T-cell (primary cell): ENCODE results near the gene GGT7. TPM values are rescaled to one million over a fixed set of nuclear protein-coding genes. Genes with fewer than 3 reads are reported as not detected.

Experiments
- ATAC-seq, 4 experiments: fragments of 200-7000 bp in 3 of 4; fragments of 150-1000 bp in 1 of 4; cut with Tn5 transposase; replicated peaks in 1 of 4; 1 replicate in 3 of 4; 2 replicates in 1 of 4; pipeline ENCODE4 v1.10.0; 2021; ENCODE audit warnings: moderate library complexity in 3 of 4, mild to moderate bottlenecking in 2 of 4, moderate number of reproducible peaks in 1 of 4
- CTCF ChIA-PET, 2 donors: fragments of 300-600 bp; sonication (Branson Sonifier 250); formaldehyde crosslinking; loops; one replicate each; lab custom pipeline; 2022; ENCODE audit warnings: antibody characterized with exemption in 2 of 2; lab: Charles Lee
- POLR2A ChIA-PET, 2 donors: fragments of 300-600 bp; sonication (Branson Sonifier 250); formaldehyde crosslinking; loops; one replicate each; lab custom pipeline; 2022; ENCODE audit warnings: antibody characterized with exemption in 2 of 2; lab: Charles Lee
- DNase-seq, 35 experiments: peaks; one replicate each; pipeline versions ENCODE4 v3.0.0 to v3.0.0-alpha.2; 2013 to 2023
- H3K27ac ChIP-seq: one replicate; pipeline ENCODE4 v1.5.1; 2013; ENCODE audit warnings: low read length
- H3K27me3 ChIP-seq, 2 experiments: replicated peaks in 1 of 2; 1 replicate in 1 of 2; 2 replicates in 1 of 2; pipeline versions ENCODE4 v1.6.1 to v1.7.0; 2013; ENCODE audit warnings: low read length in 1 of 2, mixed read lengths in 1 of 2; ENCODE audit not compliant: control insufficient read depth in 2 of 2, insufficient read depth in 2 of 2; ENCODE audit errors: extremely low read depth in 1 of 2
- H3K36me3 ChIP-seq, 2 donors: 1 replicate in 1 of 2; 2 replicates in 1 of 2; pipeline versions ENCODE4 v1.6.1 to v1.7.0; 2013; ENCODE audit warnings: low read length in 1 of 2; ENCODE audit not compliant: control insufficient read depth in 2 of 2, insufficient read depth in 1 of 2; ENCODE audit errors: extremely low read depth in 1 of 2
- H3K4me1 ChIP-seq, 2 experiments: 1 replicate in 1 of 2; 2 replicates in 1 of 2; pipeline versions ENCODE4 v1.6.1 to v1.7.0; 2013; ENCODE audit warnings: low read length in 2 of 2, mixed read lengths in 1 of 2; ENCODE audit not compliant: insufficient read depth in 2 of 2, control insufficient read depth in 1 of 2; ENCODE audit errors: extremely low read depth in 1 of 2
- H3K4me3 ChIP-seq, 2 donors: 1 replicate in 1 of 2; 2 replicates in 1 of 2; pipeline versions ENCODE4 v1.5.1 to v1.7.0; 2013; ENCODE audit warnings: mild to moderate bottlenecking in 2 of 2, low read length in 1 of 2, moderate library complexity in 1 of 2; ENCODE audit not compliant: control insufficient read depth in 1 of 2; ENCODE audit errors: extremely low read depth in 1 of 2
- H3K9me3 ChIP-seq: 2 replicates; pipeline ENCODE4 v1.7.0; 2013
- H3K27ac Mint-ChIP-seq, 2 donors: one replicate each; pipeline ENCODE4 v1.8.0; 2020 to 2021; ENCODE audit warnings: mild to moderate bottlenecking in 2 of 2, mixed read lengths in 2 of 2
- H3K27me3 Mint-ChIP-seq, 2 donors: one replicate each; pipeline ENCODE4 v1.8.0; 2021 to 2022; ENCODE audit warnings: mixed read lengths in 2 of 2
- H3K36me3 Mint-ChIP-seq: one replicate; pipeline ENCODE4 v1.8.0; 2021; ENCODE audit warnings: mixed read lengths
- H3K4me1 Mint-ChIP-seq, 3 donors: one replicate each; pipeline ENCODE4 v1.8.0; 2020 to 2022; ENCODE audit warnings: mixed read lengths in 3 of 3, mild to moderate bottlenecking in 1 of 3
- H3K4me3 Mint-ChIP-seq, 3 donors: one replicate each; pipeline ENCODE4 v1.8.0; 2020 to 2022; ENCODE audit warnings: mild to moderate bottlenecking in 3 of 3, mixed read lengths in 3 of 3, moderate library complexity in 3 of 3
- H3K9me3 Mint-ChIP-seq, 3 donors: one replicate each; pipeline ENCODE4 v1.8.0; 2020 to 2022; ENCODE audit warnings: mixed read lengths in 3 of 3
- WGBS: methylation state at CpG from one replicate; pipeline ENCODE4 v1.1.5; 2013; ENCODE audit warnings: missing lambda C conversion rate; ENCODE audit not compliant: insufficient coverage; 5-methylcytosine and 5-hydroxymethylcytosine counted together
- total RNA-seq, 35 experiments: library from RNA in 6 of 35; stranded (reverse) in 6 of 35; fragments of 120-200 nt in 1 of 35; gene quantifications; one replicate each; pipeline versions ENCODE4 v1.2.1 to v1.2.4 and lab custom pipeline; 2013 to 2026

The GGT7 gene, protein sequence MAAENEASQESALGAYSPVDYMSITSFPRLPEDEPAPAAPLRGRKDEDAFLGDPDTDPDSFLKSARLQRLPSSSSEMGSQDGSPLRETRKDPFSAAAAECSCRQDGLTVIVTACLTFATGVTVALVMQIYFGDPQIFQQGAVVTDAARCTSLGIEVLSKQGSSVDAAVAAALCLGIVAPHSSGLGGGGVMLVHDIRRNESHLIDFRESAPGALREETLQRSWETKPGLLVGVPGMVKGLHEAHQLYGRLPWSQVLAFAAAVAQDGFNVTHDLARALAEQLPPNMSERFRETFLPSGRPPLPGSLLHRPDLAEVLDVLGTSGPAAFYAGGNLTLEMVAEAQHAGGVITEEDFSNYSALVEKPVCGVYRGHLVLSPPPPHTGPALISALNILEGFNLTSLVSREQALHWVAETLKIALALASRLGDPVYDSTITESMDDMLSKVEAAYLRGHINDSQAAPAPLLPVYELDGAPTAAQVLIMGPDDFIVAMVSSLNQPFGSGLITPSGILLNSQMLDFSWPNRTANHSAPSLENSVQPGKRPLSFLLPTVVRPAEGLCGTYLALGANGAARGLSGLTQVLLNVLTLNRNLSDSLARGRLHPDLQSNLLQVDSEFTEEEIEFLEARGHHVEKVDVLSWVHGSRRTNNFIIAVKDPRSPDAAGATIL
- total RNA-seq (10 to 100 TPM; 31.5 to 47.0 (median 38.1) TPM), total RNA-seq (lab: John Stamatoyannopoulos, UW) (8.0 to 55.3 (median 29.3) reads per million in 29 experiments)
- total RNA-seq (2013), result 10.0 TPM

DNA sequence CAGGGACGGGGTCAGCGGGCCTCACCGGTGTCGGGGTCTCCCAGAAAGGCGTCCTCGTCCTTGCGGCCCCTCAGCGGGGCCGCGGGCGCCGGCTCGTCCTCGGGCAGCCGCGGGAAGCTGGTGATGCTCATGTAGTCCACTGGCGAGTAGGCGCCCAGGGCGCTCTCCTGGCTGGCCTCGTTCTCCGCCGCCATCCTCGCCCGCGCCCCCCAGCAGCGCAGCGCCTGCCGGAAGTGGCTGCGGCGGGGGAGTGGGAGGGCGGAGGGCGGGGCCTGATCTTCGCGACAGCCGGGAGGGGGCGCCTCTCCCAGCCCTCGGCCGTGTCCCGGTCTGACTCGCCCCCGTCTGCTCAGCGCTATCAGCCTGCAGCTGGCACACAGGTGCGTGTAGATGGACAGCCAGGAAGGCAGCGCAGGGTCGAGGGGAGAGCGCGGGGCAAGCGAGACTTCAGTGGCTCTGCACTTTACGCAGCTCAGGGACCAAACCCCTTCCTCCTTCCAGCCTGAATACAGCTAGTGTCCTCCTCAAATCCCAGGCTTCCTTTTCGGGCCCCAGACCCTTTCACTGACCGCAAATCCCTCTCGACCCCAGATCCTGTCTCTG is at the start of gene GGT7:
GGT7 (minus strand) TSS at position 235 of the 603 bp plus-strand sequence; CDS start at position 194, 41 bp downstream.
- peak; percentile 68 to 92 (median 83) for DNase-seq
- no peaks in the 10 kb centered on the region for H3K27me3 Mint-ChIP-seq
- ChIA-PET CTCF (interaction anchor here (0.6 to 0.7 kb wide), 3 partner anchors 38 to 272 kb away, joined by 3 to 7 read pairs (median 4); no protein-coding TSS in a partner anchor), POLR2A (no interaction called here)
- no peaks in the 10 kb centered on the region for H3K36me3 Mint-ChIP-seq
- Histone ChIP-seq H3K27me3 (peaks cover 0 to 5% of the 10 kb centered on the region in 2 experiments), H3K36me3 (no peaks in the 10 kb centered on the region), H3K4me1 (peaks cover 14 to 48% of the 10 kb centered on the region in 2 experiments), H3K27ac (peak within 1 kb of the TSS; percentile 49), H3K9me3 (no peaks in the 10 kb centered on the region), H3K4me3 (peak within 1 kb of the TSS; percentile 51 to 70)
- peak within 1 kb of the TSS; percentile 87 to 88 for H3K27ac Mint-ChIP-seq
- peaks cover 70 to 72% (median 72%) of the 10 kb centered on the region in 3 donors for H3K4me1 Mint-ChIP-seq
- ATAC-seq, result peak; percentile 71 to 75 (median 73)
- H3K9me3 Mint-ChIP-seq, result no peaks in the 10 kb centered on the region
- 1% methylated on average over 52 of the region's 52 CpGs for WGBS
- H3K4me3 Mint-ChIP-seq, result peak within 1 kb of the TSS; percentile 79 to 90 (median 89)

GRCh38 chr20:34921436-34921835 is 48.8 kb upstream of the GGT7 start:
- no peaks in the 10 kb centered on the region for H3K27me3 ChIP-seq
- DNase-seq (no peak), ATAC-seq (no peak)
- no peaks in the 10 kb centered on the region for H3K9me3 ChIP-seq
- H3K4me3 ChIP-seq, result no peak overlapping the region
- peaks cover 8 to 12% of the 10 kb centered on the region in 2 donors for H3K36me3 ChIP-seq
- WGBS, result no CpG with 5 or more reads among the region's 3 CpGs
- Mint-ChIP-seq H3K4me3 (no peak overlapping the region), H3K4me1 (peaks cover 22 to 31% (median 30%) of the 10 kb centered on the region in 3 donors), H3K36me3 (peaks cover 32% of the 10 kb centered on the region), H3K9me3 (no peaks in the 10 kb centered on the region), H3K27ac (no peak overlapping the region), H3K27me3 (no peaks in the 10 kb centered on the region)
- ChIA-PET POLR2A (no interaction called here), CTCF (no interaction called here)
- H3K27ac ChIP-seq, result no peak overlapping the region
- peaks cover 0 to 17% of the 10 kb centered on the region in 2 experiments for H3K4me1 ChIP-seq

- POLR2A ChIA-PET, result interaction anchor here in 1 of 2 donors (0.8 kb wide), 1 partner anchor 26 kb away, joined by 6 read pairs; no protein-coding TSS in a partner anchor
Observed at GRCh38 chr20:34920055-34920454, 47.4 kb upstream of the GGT7 start.

GRCh38 chr20:34916774-34917354 is 44.2 kb upstream of the GGT7 start:
- WGBS, result 100% methylated on average over 2 of the region's 2 CpGs
- Histone ChIP-seq H3K36me3 (peaks cover 0 to 5% of the 10 kb centered on the region in 2 donors), H3K9me3 (no peaks in the 10 kb centered on the region), H3K27ac (no peak overlapping the region), H3K27me3 (no peaks in the 10 kb centered on the region), H3K4me3 (no peak overlapping the region), H3K4me1 (peaks cover 0 to 10% of the 10 kb centered on the region in 2 experiments)
- no peak overlapping the region for H3K27ac Mint-ChIP-seq
- H3K27me3 Mint-ChIP-seq, result no peaks in the 10 kb centered on the region
- DNase-seq, result no peak
- ChIA-PET POLR2A (no interaction called here), CTCF (no interaction called here)
- peaks cover 16% of the 10 kb centered on the region for H3K36me3 Mint-ChIP-seq
- ATAC-seq, result no peak
- H3K4me3 Mint-ChIP-seq, result no peak overlapping the region
- no peaks in the 10 kb centered on the region for H3K9me3 Mint-ChIP-seq
- H3K4me1 Mint-ChIP-seq, result peaks cover 20 to 26% (median 23%) of the 10 kb centered on the region in 3 donors

More at GRCh38 chr20:34920055-34920454, 47.4 kb upstream of the GGT7 start:
- Mint-ChIP-seq H3K4me1 (peaks cover 20 to 26% (median 23%) of the 10 kb centered on the region in 3 donors), H3K9me3 (no peaks in the 10 kb centered on the region), H3K4me3 (no peak overlapping the region), H3K36me3 (peaks cover 20% of the 10 kb centered on the region), H3K27ac (no peak overlapping the region), H3K27me3 (no peaks in the 10 kb centered on the region)
- H3K36me3 ChIP-seq, result peaks cover 2 to 5% of the 10 kb centered on the region in 2 donors
- ATAC-seq (no peak), DNase-seq (no peak)
- peaks cover 0 to 10% of the 10 kb centered on the region in 2 experiments for H3K4me1 ChIP-seq
- H3K27me3 ChIP-seq, result no peaks in the 10 kb centered on the region
- H3K9me3 ChIP-seq, result no peaks in the 10 kb centered on the region
- H3K4me3 ChIP-seq, result no peak overlapping the region
- CTCF ChIA-PET, result no interaction called here
- no peak overlapping the region for H3K27ac ChIP-seq

- H3K27ac ChIP-seq, result no peak overlapping the region
- no peaks in the 10 kb centered on the region for H3K27me3 Mint-ChIP-seq
- ATAC-seq (no peak), DNase-seq (no peak)
- H3K27me3 ChIP-seq, result no peaks in the 10 kb centered on the region
- peaks cover 15% of the 10 kb centered on the region for H3K36me3 Mint-ChIP-seq
- no peaks in the 10 kb centered on the region for H3K9me3 Mint-ChIP-seq
- ChIA-PET POLR2A (no interaction called here), CTCF (interaction anchor here in 1 of 2 donors (0.5 kb wide), 1 partner anchor 395 kb away, joined by 9 read pairs; no protein-coding TSS in a partner anchor)
- WGBS, result no CpG with 5 or more reads among the region's 4 CpGs
- no peak overlapping the region for H3K4me3 Mint-ChIP-seq
- H3K9me3 ChIP-seq, result no peaks in the 10 kb centered on the region
- H3K27ac Mint-ChIP-seq, result no peak overlapping the region
- peaks cover 20 to 26% (median 23%) of the 10 kb centered on the region in 3 donors for H3K4me1 Mint-ChIP-seq
- peaks cover 0 to 10% of the 10 kb centered on the region in 2 experiments for H3K4me1 ChIP-seq
- no peak overlapping the region for H3K4me3 ChIP-seq
- peaks cover 0 to 5% of the 10 kb centered on the region in 2 donors for H3K36me3 ChIP-seq
Observed at GRCh38 chr20:34915749-34916455, 43.2 kb upstream of the GGT7 start.
